GM12878 (cell line): Measurements from ENCODE around the gene PUM2.

Experiments used
- ASH2L ChIP-seq: fragments of 300-600, 200-600 bp; sonication (generic); IDR thresholded peaks from 2 replicates; pipeline ENCODE4 v1.6.1; 2017; ENCODE audit warnings: low read depth, mild to moderate bottlenecking, borderline replicate concordance
- BRCA1 ChIP-seq: IDR thresholded peaks from 2 replicates; pipeline ENCODE4 v1.6.1; 2011; ENCODE audit warnings: low read depth, low read length, improper control_type of control experiment
- CHD4 ChIP-seq: fragments of 200-600 bp; sonication (generic); IDR thresholded peaks from 2 replicates; pipeline ENCODE4 v1.6.1; 2016; ENCODE audit warnings: mild to moderate bottlenecking
- MAX ChIP-seq: IDR thresholded peaks from 2 replicates; pipeline ENCODE4 v1.6.1; 2012; ENCODE audit warnings: low read depth, low read length, improper control_type of control experiment
- MXI1 ChIP-seq: fragments of 150-350 bp; IDR thresholded peaks from 2 replicates; pipeline ENCODE4 v1.6.1; 2011; ENCODE audit warnings: low read depth, mild to moderate bottlenecking, inconsistent platforms, low read length, improper control_type of control experiment
- NR2C1 ChIP-seq: fragments of 450-650 bp; IDR thresholded peaks from 2 replicates; pipeline ENCODE4 v1.6.1; 2017; ENCODE audit warnings: antibody characterized with exemption, mild to moderate bottlenecking, moderate library complexity
- NR2F1 ChIP-seq: fragments of 450-650 bp; conservative IDR thresholded peaks from 2 replicates; pipeline ENCODE4 v1.6.1; 2017; ENCODE audit warnings: mild to moderate bottlenecking
- POLR2AphosphoS5 ChIP-seq: IDR thresholded peaks from 2 replicates; pipeline ENCODE4 v1.6.1; 2011; ENCODE audit warnings: mild to moderate bottlenecking, low read length, inconsistent platforms
- TARDBP ChIP-seq: IDR thresholded peaks from 2 replicates; pipeline ENCODE4 v1.6.1; 2016; ENCODE audit warnings: borderline replicate concordance
- TF ChIP-seq, protein P1 (sequence below), 3 experiments: IDR thresholded peaks in 2 of 3; conservative IDR thresholded peaks in 1 of 3; 2 replicates each; pipeline ENCODE4 v1.5.1; 2011; ENCODE audit warnings: low read depth in 3 of 3, low read length in 3 of 3, mild to moderate bottlenecking in 3 of 3, control low read depth in 2 of 3, moderate library complexity in 2 of 3, inconsistent platforms in 1 of 3, mixed read lengths in 1 of 3; ENCODE audit not compliant: control insufficient read depth in 2 of 3, insufficient read depth in 1 of 3; ENCODE audit errors: extremely low read depth in 1 of 3

DNA sequence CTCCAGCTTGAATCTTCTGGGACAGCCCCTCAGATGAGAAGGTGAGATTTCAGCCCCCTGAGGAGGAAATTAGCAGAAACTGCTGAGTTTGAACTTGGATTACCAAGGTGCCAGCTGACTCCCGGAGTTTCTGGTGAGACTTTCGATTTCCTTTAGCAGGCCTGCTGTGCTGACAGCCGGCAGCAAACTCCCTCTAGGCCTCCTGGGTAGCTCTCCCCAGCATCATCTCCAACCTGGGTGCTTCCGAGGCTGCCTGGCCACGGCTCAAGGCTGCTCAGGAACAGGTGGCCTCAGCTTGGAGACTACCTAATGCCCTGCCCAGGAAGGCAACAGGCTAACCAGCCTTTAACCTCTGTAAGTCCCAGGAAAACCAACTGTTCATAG is 142.2 kb downstream of the PUM2 start:
- TF ChIP-seq BRCA1 (no peak), ASH2L (no peak), MXI1 (no peak), NR2C1 (no peak), CHD4 (no peak), NR2F1 (no peak), MAX (no peak), POLR2AphosphoS5 (no peak), TARDBP (no peak)
- TF ChIP-seq, protein P1, sequence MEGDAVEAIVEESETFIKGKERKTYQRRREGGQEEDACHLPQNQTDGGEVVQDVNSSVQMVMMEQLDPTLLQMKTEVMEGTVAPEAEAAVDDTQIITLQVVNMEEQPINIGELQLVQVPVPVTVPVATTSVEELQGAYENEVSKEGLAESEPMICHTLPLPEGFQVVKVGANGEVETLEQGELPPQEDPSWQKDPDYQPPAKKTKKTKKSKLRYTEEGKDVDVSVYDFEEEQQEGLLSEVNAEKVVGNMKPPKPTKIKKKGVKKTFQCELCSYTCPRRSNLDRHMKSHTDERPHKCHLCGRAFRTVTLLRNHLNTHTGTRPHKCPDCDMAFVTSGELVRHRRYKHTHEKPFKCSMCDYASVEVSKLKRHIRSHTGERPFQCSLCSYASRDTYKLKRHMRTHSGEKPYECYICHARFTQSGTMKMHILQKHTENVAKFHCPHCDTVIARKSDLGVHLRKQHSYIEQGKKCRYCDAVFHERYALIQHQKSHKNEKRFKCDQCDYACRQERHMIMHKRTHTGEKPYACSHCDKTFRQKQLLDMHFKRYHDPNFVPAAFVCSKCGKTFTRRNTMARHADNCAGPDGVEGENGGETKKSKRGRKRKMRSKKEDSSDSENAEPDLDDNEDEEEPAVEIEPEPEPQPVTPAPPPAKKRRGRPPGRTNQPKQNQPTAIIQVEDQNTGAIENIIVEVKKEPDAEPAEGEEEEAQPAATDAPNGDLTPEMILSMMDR (IDR thresholded peaks at IDR 0.05 in 2 of 3, conservative IDR thresholded peaks at IDR 0.05 in 1 of 3; ENCODE audit: control insufficient read depth in 2 of 3, extremely low read depth in 1 of 3, insufficient read depth in 1 of 3, low read depth in 3 of 3, low read length in 3 of 3) = no peak
